K562 (cell line): ENCODE measurements around the gene TXNRD2. TPM values are rescaled to one million over a fixed set of nuclear protein-coding genes. Genes with fewer than 3 reads are reported as not detected.

Source experiments
- ARID4B ChIP-seq: sonication (generic); formaldehyde crosslinking; IDR thresholded peaks from 2 replicates; pipeline ENCODE4 v1.8.0; 2022; ENCODE audit warnings: mild to moderate bottlenecking, missing genetic modification reagents
- ATF7 ChIP-seq: fragments of 450-650 bp; IDR thresholded peaks from 2 replicates; pipeline ENCODE4 v1.7.1; 2014; ENCODE audit warnings: mild to moderate bottlenecking, moderate library complexity
- CTCFL ChIP-seq: IDR thresholded peaks from 2 replicates; pipeline ENCODE4 v1.6.1; 2011; ENCODE audit warnings: borderline replicate concordance, low read depth, mild to moderate bottlenecking, moderate library complexity, low read length; ENCODE audit not compliant: insufficient read depth, poor library complexity, severe bottlenecking
- EP300 ChIP-seq: IDR thresholded peaks from 2 replicates; pipeline ENCODE4 v1.6.1; 2012; ENCODE audit warnings: low read length, improper control_type of control experiment
- GATAD2A ChIP-seq: fragments of 450-650 bp; IDR thresholded peaks from 2 replicates; pipeline ENCODE4 v1.6.1; 2017
- L3MBTL2 ChIP-seq: fragments of 450-650 bp; IDR thresholded peaks from 2 replicates; pipeline ENCODE4 v1.6.1; 2016; ENCODE audit warnings: mild to moderate bottlenecking, moderate library complexity
- SMARCE1 ChIP-seq: fragments of 450-650 bp; IDR thresholded peaks from 2 replicates; pipeline ENCODE4 v1.7.1; 2016; ENCODE audit warnings: mild to moderate bottlenecking
- ZNF583 ChIP-seq: fragments of 250-450 bp; sonication (Bioruptor Pico); IDR thresholded peaks from 2 replicates; pipeline ENCODE4 v1.4.0; 2020
- polyA plus RNA-seq, 8 experiments: library from polyadenylated mRNA; depleted of rRNA in 4 of 8; stranded (reverse) in 5 of 8; unstranded in 3 of 8; fragments of >200 nt; fragmentation: Nextera tagmentation in 2 of 8; fragmentation: Illumina TruSeq in 1 of 8; extraction: Ambion mirVana in 2 of 8; extraction: Trizol in 1 of 8; gene quantifications; 2 replicates each; pipeline versions ENCODE4 v1.2.1 to v1.2.3, GENCODE V29; 2011 to 2014; ENCODE audit warnings: inconsistent platforms in 1 of 8, missing spikeins in 1 of 8
- total RNA-seq, 7 experiments: library from RNA; depleted of rRNA in 6 of 7; stranded (reverse); fragments of >200 nt in 6 of 7; fragmentation: Illumina TruSeq in 2 of 7; extraction: Trizol in 2 of 7; gene quantifications; 2 replicates each; pipeline versions ENCODE4 v1.2.1 to v1.2.3, GENCODE V29; 2011 to 2021; ENCODE audit warnings: low replicate concordance in 1 of 7
- TF ChIP-seq, protein P1 (sequence below): conservative IDR thresholded peaks from 2 replicates; pipeline ENCODE4 v1.6.1; 2011; ENCODE audit warnings: low read depth, mild to moderate bottlenecking, low read length; ENCODE audit not compliant: control insufficient read depth

The TXNRD2 gene
- total and polyA plus RNA-seq, 9 of the 15 experiments (the other 6 are each of a cell fraction or from before 2014, with no cell fraction given): 3.3 to 80.2 (median 49.4) TPM

- TF ChIP-seq ARID4B (CRISPR knock-in tag) (no peak), ZNF583 (0 out of 2 replicates have a peak, but pooled peaks have one; percentile 42), ATF7 (peak; percentile 60), CTCFL (no peak), EP300 (peak; percentile 85), SMARCE1 (0 out of 2 replicates have a peak, but pooled peaks have one; percentile 35), GATAD2A (peak; percentile 16; the same call in 1 of the 2 replicates), L3MBTL2 (peak; percentile 92)
- TF ChIP-seq, protein P1, sequence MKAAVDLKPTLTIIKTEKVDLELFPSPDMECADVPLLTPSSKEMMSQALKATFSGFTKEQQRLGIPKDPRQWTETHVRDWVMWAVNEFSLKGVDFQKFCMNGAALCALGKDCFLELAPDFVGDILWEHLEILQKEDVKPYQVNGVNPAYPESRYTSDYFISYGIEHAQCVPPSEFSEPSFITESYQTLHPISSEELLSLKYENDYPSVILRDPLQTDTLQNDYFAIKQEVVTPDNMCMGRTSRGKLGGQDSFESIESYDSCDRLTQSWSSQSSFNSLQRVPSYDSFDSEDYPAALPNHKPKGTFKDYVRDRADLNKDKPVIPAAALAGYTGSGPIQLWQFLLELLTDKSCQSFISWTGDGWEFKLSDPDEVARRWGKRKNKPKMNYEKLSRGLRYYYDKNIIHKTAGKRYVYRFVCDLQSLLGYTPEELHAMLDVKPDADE: 0 out of 2 replicates have a peak, but pooled peaks have one; percentile 29
Observed at GRCh38 chr22:19988965-19989724, 47.5 kb upstream of the TXNRD2 start (continued).
